ENCODE measurements around the gene CR1. TPM values are rescaled to one million over a fixed set of nuclear protein-coding genes. Genes with fewer than 3 reads are reported as not detected.
"Not testable (repeated sequence)": the region's sequence is repeated elsewhere in the genome, so short reads cannot be mapped to it uniquely, and the experiment has no call there.

The CR1 gene
- total RNA-seq, 4 donors from 2014 or later: 1.5 to 12.0 (median 3.3) TPM

- Histone ChIP-seq H3K4me3 (no peak overlapping the region), H3K4me1 (no peaks in the 10 kb centered on the region), H3K27ac (no peak overlapping the region), H3K9me3 (no peaks in the 10 kb centered on the region), H3K36me3 (no peaks in the 10 kb centered on the region), H3K27me3 (no peaks in the 10 kb centered on the region)
- in situ Hi-C loops (cut with MboI; ENCODE audit: low pct_ligation_motif_present in 1 of 4, low pct_unique_long_range_greater_than_20kb in 1 of 4, low sequenced_read_pairs in 3 of 4) (no loop called here), intact Hi-C loops (cut with DNase I; ENCODE audit: low total_unique reads) (no loop called here)
- DNase-seq: no peak
- 56 to 63% methylated on average over 5 of the region's 5 CpGs for WGBS, 2 donors (ENCODE audit: low coverage in 1 of 2)
- TF ChIP-seq EP300 (IDR thresholded peaks at IDR 0.05; ENCODE audit: low read depth) (no peak), POLR2A (IDR thresholded peaks at IDR 0.05) (no peak), CTCF (IDR thresholded peaks at IDR 0.05) (no peak), POLR2AphosphoS5 (IDR thresholded peaks at IDR 0.05) (no peak)
Measured at GRCh38 chr1:207628776-207629175, 132.8 kb downstream of the CR1 start.

DNA sequence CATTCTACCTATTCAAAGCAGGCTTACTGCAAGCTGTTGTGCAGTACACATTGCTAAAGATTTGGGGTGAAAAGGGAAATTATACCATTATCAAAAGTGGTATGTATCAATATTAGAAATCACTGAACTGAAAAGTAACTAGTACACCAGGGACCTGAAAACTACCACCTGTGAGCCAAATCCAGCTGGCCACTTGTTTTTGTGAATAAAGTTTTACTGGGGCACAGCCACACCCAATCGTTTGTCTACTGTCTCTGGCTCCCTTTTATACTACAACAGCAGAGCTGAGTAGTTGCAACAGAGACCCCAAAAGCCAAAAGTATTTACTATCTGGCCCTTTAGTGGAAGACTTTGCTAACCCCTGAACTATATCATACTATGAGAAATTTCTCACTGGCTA is 135.2 kb downstream of the CR1 start:
- H3K9me3 ChIP-seq: no peaks in the 10 kb centered on the region
- in situ Hi-C loops (cut with MboI; ENCODE audit: low pct_ligation_motif_present in 1 of 4, low pct_unique_long_range_greater_than_20kb in 1 of 4, low sequenced_read_pairs in 3 of 4): no loop called here
- H3K27me3 ChIP-seq: no peaks in the 10 kb centered on the region
- WGBS, 2 donors (ENCODE audit: low coverage in 1 of 2): 24 to 29% methylated on average over 1 of the region's 1 CpG
- intact Hi-C loops (cut with DNase I; ENCODE audit: low total_unique reads): no loop called here
- H3K36me3 ChIP-seq: no peaks in the 10 kb centered on the region
- H3K27ac ChIP-seq: no peak overlapping the region
- no peaks in the 10 kb centered on the region for H3K4me1 ChIP-seq
- no peak for DNase-seq
- TF ChIP-seq POLR2AphosphoS5 (IDR thresholded peaks at IDR 0.05): no peak
- TF ChIP-seq EP300 (IDR thresholded peaks at IDR 0.05; ENCODE audit: low read depth): no peak
- no peak for TF ChIP-seq POLR2A (IDR thresholded peaks at IDR 0.05)
- TF ChIP-seq CTCF (IDR thresholded peaks at IDR 0.05): no peak
- H3K4me3 ChIP-seq: no peak overlapping the region

DNA sequence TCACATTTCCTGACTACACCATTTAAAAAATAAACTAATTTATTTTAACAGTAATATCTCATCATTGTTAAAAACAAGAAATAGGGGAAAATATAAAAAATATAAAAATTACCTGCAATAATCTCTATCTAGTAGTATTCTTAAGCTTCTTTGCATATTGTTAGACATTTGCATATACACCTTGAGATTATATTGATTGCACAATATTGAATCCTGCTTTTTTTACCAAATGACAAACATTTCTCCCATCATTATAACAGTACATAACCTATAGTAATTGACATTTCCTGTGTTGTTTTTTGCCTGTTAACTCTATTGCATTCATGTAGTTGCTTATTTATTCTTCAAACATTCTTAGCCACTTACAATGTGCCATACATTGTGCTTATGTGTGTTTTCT is 137.3 kb downstream of the CR1 start:
- TF ChIP-seq POLR2A (IDR thresholded peaks at IDR 0.05) (no peak), CTCF (IDR thresholded peaks at IDR 0.05) (no peak), EP300 (IDR thresholded peaks at IDR 0.05; ENCODE audit: low read depth) (no peak), POLR2AphosphoS5 (IDR thresholded peaks at IDR 0.05) (no peak)
- no peaks in the 10 kb centered on the region for H3K27me3 ChIP-seq
- no peak for DNase-seq
- no peaks in the 10 kb centered on the region for H3K36me3 ChIP-seq
- in situ Hi-C loops (cut with MboI; ENCODE audit: low pct_ligation_motif_present in 1 of 4, low pct_unique_long_range_greater_than_20kb in 1 of 4, low sequenced_read_pairs in 3 of 4): no loop called here
- H3K4me3 ChIP-seq: no peak overlapping the region
- H3K4me1 ChIP-seq: no peaks in the 10 kb centered on the region
- intact Hi-C loops (cut with DNase I; ENCODE audit: low total_unique reads): no loop called here
- H3K9me3 ChIP-seq: no peaks in the 10 kb centered on the region
- H3K27ac ChIP-seq: no peak overlapping the region

- intact Hi-C loops (cut with DNase I; ENCODE audit: low total_unique reads); H3K27ac ChIP-seq; H3K27me3 ChIP-seq; DNase-seq; H3K4me3 ChIP-seq; in situ Hi-C loops (cut with MboI; ENCODE audit: low pct_ligation_motif_present in 1 of 4, low pct_unique_long_range_greater_than_20kb in 1 of 4, low sequenced_read_pairs in 3 of 4); H3K36me3 ChIP-seq; H3K4me1 ChIP-seq; H3K9me3 ChIP-seq: not testable (repeated sequence)
- WGBS, 2 donors (ENCODE audit: low coverage in 1 of 2): 83 to 84% methylated on average over 12 of the region's 12 CpGs
Measured at GRCh38 chr1:207633699-207634289, 137.8 kb downstream of the CR1 start.

- in situ Hi-C loops (cut with MboI; ENCODE audit: low pct_ligation_motif_present in 1 of 4, low pct_unique_long_range_greater_than_20kb in 1 of 4, low sequenced_read_pairs in 3 of 4); H3K36me3 ChIP-seq; H3K4me3 ChIP-seq; H3K4me1 ChIP-seq; H3K9me3 ChIP-seq; H3K27ac ChIP-seq; H3K27me3 ChIP-seq; DNase-seq; intact Hi-C loops (cut with DNase I; ENCODE audit: low total_unique reads): not testable (repeated sequence)
- WGBS, 2 donors (ENCODE audit: low coverage in 1 of 2): 85 to 93% methylated on average over 3 to 6 of the region's 6 CpGs
Measured at GRCh38 chr1:207634293-207634692, 138.3 kb downstream of the CR1 start.

DNA sequence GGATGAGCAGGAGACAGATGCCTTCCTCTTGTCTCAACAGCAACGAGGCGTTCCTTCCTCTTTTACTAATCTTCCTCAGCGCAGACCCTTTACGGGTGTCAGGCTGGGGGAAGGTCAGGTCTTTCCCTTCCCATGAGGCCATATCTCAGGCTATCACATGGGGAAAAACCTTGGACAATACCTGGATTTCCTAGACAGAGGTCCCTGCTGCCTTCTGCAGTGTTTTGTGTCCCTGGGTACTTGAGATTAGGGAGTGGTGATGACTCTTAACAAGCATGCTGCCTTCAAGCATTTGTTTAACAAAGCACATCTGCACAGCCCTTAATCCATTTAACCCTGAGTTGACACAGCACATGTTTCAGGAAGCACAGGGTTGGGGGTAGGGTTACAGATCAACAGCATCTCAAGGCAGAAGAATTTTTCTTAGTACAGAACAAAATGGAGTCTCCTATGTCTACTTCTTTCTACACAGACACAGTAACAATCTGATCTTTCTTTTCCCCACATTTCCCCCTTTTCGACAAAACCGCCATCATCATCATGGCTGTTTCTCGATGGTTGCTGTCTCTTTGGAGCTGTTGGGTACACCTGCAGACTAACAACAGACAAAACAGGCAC is 139.7 kb downstream of the CR1 start:
- H3K4me1 ChIP-seq; H3K36me3 ChIP-seq; DNase-seq; H3K27ac ChIP-seq; H3K9me3 ChIP-seq; H3K27me3 ChIP-seq; in situ Hi-C loops (cut with MboI; ENCODE audit: low pct_ligation_motif_present in 1 of 4, low pct_unique_long_range_greater_than_20kb in 1 of 4, low sequenced_read_pairs in 3 of 4); intact Hi-C loops (cut with DNase I; ENCODE audit: low total_unique reads); H3K4me3 ChIP-seq: not testable (repeated sequence)
- WGBS, 2 donors (ENCODE audit: low coverage in 1 of 2): 41 to 77% methylated on average over 3 to 7 of the region's 7 CpGs

GRCh38 chr1:207638487-207639145 is 142.7 kb downstream of the CR1 start:
- intact Hi-C loops (cut with DNase I; ENCODE audit: low total_unique reads); H3K4me3 ChIP-seq; DNase-seq; H3K4me1 ChIP-seq; H3K27ac ChIP-seq; in situ Hi-C loops (cut with MboI; ENCODE audit: low pct_ligation_motif_present in 1 of 4, low pct_unique_long_range_greater_than_20kb in 1 of 4, low sequenced_read_pairs in 3 of 4); H3K36me3 ChIP-seq; H3K27me3 ChIP-seq; H3K9me3 ChIP-seq: not testable (repeated sequence)
- WGBS, 2 donors (ENCODE audit: low coverage in 1 of 2): 94 to 96% methylated on average over 5 to 9 of the region's 9 CpGs

Measured in transverse colon (tissue), 4 donors.